Measurements from ENCODE around the gene TPD52L2.

- TF ChIP-seq CTCF (conservative IDR thresholded peaks at IDR 0.05; ENCODE audit: low read depth, low read length): no peak
- no peak for TF ChIP-seq EZH2 (IDR thresholded peaks at IDR 0.05; ENCODE audit: low read length, unreplicated experiment)
These were observed 38.3 kb upstream of the TPD52L2 start for GRCh38 chr20:63826753-63827152.

All from PC-3 (cell line).